Effector memory CD4-positive, alpha-beta T cell (primary cell): Measurements from ENCODE around the gene STK32C.

Experiments used
- DNase-seq, 3 donors: peaks; one replicate each; pipeline ENCODE4 v3.0.0-alpha.2; 2020
- H3K27ac ChIP-seq: 2 replicates; pipeline ENCODE4 v1.7.0; 2013; ENCODE audit warnings: mild to moderate bottlenecking, low read length, moderate library complexity; ENCODE audit not compliant: insufficient read depth, poor library complexity, severe bottlenecking
- H3K27me3 ChIP-seq: replicated peaks from 2 replicates; pipeline ENCODE4 v1.7.0; 2013; ENCODE audit warnings: mild to moderate bottlenecking, low read length; ENCODE audit not compliant: insufficient read depth, control insufficient read depth, poor library complexity, severe bottlenecking
- H3K36me3 ChIP-seq: 2 replicates; pipeline ENCODE4 v1.7.0; 2013; ENCODE audit warnings: mild to moderate bottlenecking, low read length, moderate library complexity; ENCODE audit not compliant: control insufficient read depth, insufficient read depth
- H3K4me1 ChIP-seq: 2 replicates; pipeline ENCODE4 v1.7.0; 2013; ENCODE audit warnings: low read length, mild to moderate bottlenecking; ENCODE audit not compliant: control insufficient read depth, insufficient read depth, poor library complexity, severe bottlenecking
- H3K4me3 ChIP-seq: 2 replicates; pipeline ENCODE4 v1.7.0; 2013; ENCODE audit warnings: low read length, low read depth, mild to moderate bottlenecking; ENCODE audit not compliant: insufficient read depth, poor library complexity, severe bottlenecking
- H3K9me3 ChIP-seq: 2 replicates; pipeline ENCODE4 v1.7.0; 2013; ENCODE audit warnings: mild to moderate bottlenecking, low read length, moderate library complexity; ENCODE audit not compliant: control insufficient read depth

The STK32C gene

GRCh38 chr10:132192991-132193665, 114.6 kb downstream of the STK32C start:
- no peak overlapping the region for H3K4me3 ChIP-seq
- no peaks in the 10 kb centered on the region for H3K4me1 ChIP-seq
- no peaks in the 10 kb centered on the region for H3K27me3 ChIP-seq
- H3K36me3 ChIP-seq, result no peaks in the 10 kb centered on the region
- no peaks in the 10 kb centered on the region for H3K9me3 ChIP-seq
- no peak for DNase-seq
- no peak overlapping the region for H3K27ac ChIP-seq

- peaks cover 6% of the 10 kb centered on the region for H3K4me1 ChIP-seq
- H3K27me3 ChIP-seq, result peaks cover 7% of the 10 kb centered on the region
- no peak for DNase-seq
- no peak overlapping the region for H3K27ac ChIP-seq
- no peak overlapping the region for H3K4me3 ChIP-seq
- no peaks in the 10 kb centered on the region for H3K9me3 ChIP-seq
- no peaks in the 10 kb centered on the region for H3K36me3 ChIP-seq
Observed at GRCh38 chr10:132192076-132192975, 115.4 kb downstream of the STK32C start.

GRCh38 chr10:132189810-132190422, 117.8 kb downstream of the STK32C start:
- Histone ChIP-seq H3K36me3 (no peaks in the 10 kb centered on the region), H3K4me3 (no peak overlapping the region), H3K27me3 (peaks cover 23% of the 10 kb centered on the region), H3K9me3 (no peaks in the 10 kb centered on the region), H3K4me1 (peaks cover 19% of the 10 kb centered on the region), H3K27ac (no peak overlapping the region)
- no peak for DNase-seq

GRCh38 chr10:132189016-132189415, 118.7 kb downstream of the STK32C start:
- H3K36me3 ChIP-seq, result no peaks in the 10 kb centered on the region
- peaks cover 19% of the 10 kb centered on the region for H3K4me1 ChIP-seq
- no peaks in the 10 kb centered on the region for H3K9me3 ChIP-seq
- DNase-seq, result no peak
- H3K4me3 ChIP-seq, result no peak overlapping the region
- H3K27ac ChIP-seq, result no peak overlapping the region
- peaks cover 25% of the 10 kb centered on the region for H3K27me3 ChIP-seq

GRCh38 chr10:132188331-132188730, 119.4 kb downstream of the STK32C start:
- Histone ChIP-seq H3K4me3 (no peak overlapping the region), H3K4me1 (peaks cover 19% of the 10 kb centered on the region), H3K9me3 (no peaks in the 10 kb centered on the region), H3K27ac (no peak overlapping the region), H3K36me3 (no peaks in the 10 kb centered on the region), H3K27me3 (peaks cover 25% of the 10 kb centered on the region)
- no peak for DNase-seq

GRCh38 chr10:132187430-132188138, 120.2 kb downstream of the STK32C start:
- Histone ChIP-seq H3K27ac (no peak overlapping the region), H3K4me3 (peak overlapping the region; percentile 32), H3K27me3 (peaks cover 25% of the 10 kb centered on the region), H3K9me3 (no peaks in the 10 kb centered on the region), H3K4me1 (peaks cover 19% of the 10 kb centered on the region), H3K36me3 (no peaks in the 10 kb centered on the region)
- DNase-seq, result no peak

GRCh38 chr10:132186488-132187429, 121.0 kb downstream of the STK32C start, which contains the start of gene DPYSL4:
Gene DPYSL4, plus strand, starts transcription at chr10:132186948. Its CDS starts 116 bp downstream, at chr10:132187064.
- peak within 1 kb of the TSS; percentile 53 for H3K4me3 ChIP-seq
- no peaks in the 10 kb centered on the region for H3K9me3 ChIP-seq
- peak in 1 of 3 donors; percentile 8 for DNase-seq
- H3K36me3 ChIP-seq, result no peaks in the 10 kb centered on the region
- H3K27me3 ChIP-seq, result peaks cover 25% of the 10 kb centered on the region
- no peak within 1 kb of the TSS for H3K27ac ChIP-seq
- H3K4me1 ChIP-seq, result peaks cover 19% of the 10 kb centered on the region

GRCh38 chr10:132185601-132186487, 121.9 kb downstream of the STK32C start:
- no peaks in the 10 kb centered on the region for H3K36me3 ChIP-seq
- H3K27me3 ChIP-seq, result peaks cover 25% of the 10 kb centered on the region
- no peaks in the 10 kb centered on the region for H3K9me3 ChIP-seq
- peak overlapping the region; percentile 53 for H3K4me3 ChIP-seq
- peak; percentile 22 to 31 (median 27) for DNase-seq
- peaks cover 19% of the 10 kb centered on the region for H3K4me1 ChIP-seq
- H3K27ac ChIP-seq, result no peak overlapping the region
